Stimulated activated CD8-positive, alpha-beta memory T cell treated with anti-CD3 and anti-CD28 coated beads, Interleukin-4, amount 100 ng/mL, for 48 hours (primary cell): ENCODE measurements around the gene FKBP1A.
"Not testable (repeated sequence)": the region's sequence is repeated elsewhere in the genome, so short reads cannot be mapped to it uniquely, and the experiment has no call there.

ENCODE experiments used
- DNase-seq: peaks from one replicate; pipeline ENCODE4 v3.0.0-alpha.2; 2020

FKBP1A gene

GRCh38 chr20:1415667-1416468 lies 23.0 kb upstream of the FKBP1A start:
- no peak for DNase-seq

- no peak for DNase-seq
Observed at GRCh38 chr20:1414982-1415381, 22.1 kb upstream of the FKBP1A start.

- DNase-seq = no peak
Observed at GRCh38 chr20:1405801-1406200, 12.9 kb upstream of the FKBP1A start.

GRCh38 chr20:1403624-1404023 lies 10.8 kb upstream of the FKBP1A start:
- DNase-seq = no peak

- DNase-seq = no peak
Observed at GRCh38 chr20:1402149-1402548, 9.3 kb upstream of the FKBP1A start.

- DNase-seq = no peak
Observed at GRCh38 chr20:1401451-1401907, 8.6 kb upstream of the FKBP1A start.

GRCh38 chr20:1399678-1400366 lies 7.0 kb upstream of the FKBP1A start:
- not testable (repeated sequence) for DNase-seq

GRCh38 chr20:1398185-1398584 lies 5.3 kb upstream of the FKBP1A start:
- not testable (repeated sequence) for DNase-seq

- DNase-seq = no peak
Observed at GRCh38 chr20:1397710-1398109, 4.9 kb upstream of the FKBP1A start.

GRCh38 chr20:1396702-1397101 lies 3.8 kb upstream of the FKBP1A start:
- no peak for DNase-seq

- DNase-seq = no peak
Observed at GRCh38 chr20:1396264-1396663, 3.4 kb upstream of the FKBP1A start.

- DNase-seq = no peak
Observed at GRCh38 chr20:1394686-1395085, 1.8 kb upstream of the FKBP1A start.

GRCh38 chr20:1393507-1393882 lies 641 bp upstream of the FKBP1A start:
- no peak for DNase-seq

- no peak for DNase-seq
Observed at GRCh38 chr20:1392443-1392692, 486 bp downstream of the FKBP1A start.

- peak; percentile 54 for DNase-seq
Observed at GRCh38 chr20:1391640-1392442, 1.0 kb downstream of the FKBP1A start.

GRCh38 chr20:1390581-1391403 lies 2.1 kb downstream of the FKBP1A start:
- no peak for DNase-seq

GRCh38 chr20:1389703-1390580 lies 2.9 kb downstream of the FKBP1A start:
- no peak for DNase-seq

- no peak for DNase-seq
Observed at GRCh38 chr20:1388741-1389483, 3.9 kb downstream of the FKBP1A start.

- DNase-seq = no peak
Observed at GRCh38 chr20:1388253-1388652, 4.6 kb downstream of the FKBP1A start.

- no peak for DNase-seq
Observed at GRCh38 chr20:1386323-1386722, 6.5 kb downstream of the FKBP1A start.
